ENCODE measurements around the gene ZNF180. TPM values are rescaled to one million over a fixed set of nuclear protein-coding genes. Genes with fewer than 3 reads are reported as not detected.

ZNF180 gene
- total RNA-seq, 1 donor from 2014 or later: 7.0 TPM

GRCh38 chr19:44455100-44455499 is 45.2 kb downstream of the ZNF180 start:
- DNase-seq: no peak
- Mint-ChIP-seq H3K9me3 (peaks cover 38% of the 10 kb centered on the region), H3K27me3 (no peaks in the 10 kb centered on the region), H3K36me3 (ENCODE audit: low read depth) (peaks cover 6% of the 10 kb centered on the region), H3K4me3 (no peak overlapping the region), H3K27ac (no peak overlapping the region), H3K4me1 (no peaks in the 10 kb centered on the region)
- intact Hi-C loops (cut with micrococcal nuclease): no loop called here

GRCh38 chr19:44452367-44452766 is 48.0 kb downstream of the ZNF180 start:
- Mint-ChIP-seq H3K4me1 (peaks cover 3% of the 10 kb centered on the region), H3K9me3 (peaks cover 42% of the 10 kb centered on the region), H3K27me3 (no peaks in the 10 kb centered on the region), H3K27ac (no peak overlapping the region), H3K36me3 (ENCODE audit: low read depth) (peaks cover 9% of the 10 kb centered on the region), H3K4me3 (no peak overlapping the region)
- intact Hi-C loops (cut with micrococcal nuclease): no loop called here
- DNase-seq: no peak

- no peak overlapping the region for H3K4me3 Mint-ChIP-seq
- peaks cover 3% of the 10 kb centered on the region for H3K4me1 Mint-ChIP-seq
- H3K36me3 Mint-ChIP-seq (ENCODE audit: low read depth): peaks cover 9% of the 10 kb centered on the region
- no peak overlapping the region for H3K27ac Mint-ChIP-seq
- no peak for DNase-seq
- H3K27me3 Mint-ChIP-seq: no peaks in the 10 kb centered on the region
- intact Hi-C loops (cut with micrococcal nuclease): no loop called here
- H3K9me3 Mint-ChIP-seq: peaks cover 43% of the 10 kb centered on the region
Observed at GRCh38 chr19:44451687-44452086, 48.6 kb downstream of the ZNF180 start.

- Mint-ChIP-seq H3K4me3 (peak within 1 kb of the TSS; percentile 76), H3K36me3 (ENCODE audit: low read depth) (peaks cover 9% of the 10 kb centered on the region), H3K27me3 (no peaks in the 10 kb centered on the region), H3K27ac (peak within 1 kb of the TSS; percentile 29), H3K9me3 (peaks cover 54% of the 10 kb centered on the region), H3K4me1 (peaks cover 3% of the 10 kb centered on the region)
- DNase-seq: peak; percentile 84
- intact Hi-C loops (cut with micrococcal nuclease): no loop called here
Observed at GRCh38 chr19:44447916-44448674, 52.2 kb downstream of the ZNF180 start, which contains the start of gene ZNF229. Gene ZNF229 (minus strand): TSS chr19:44448472. CDS start chr19:44442847, 5,625 bp downstream.

- no peak for DNase-seq
- intact Hi-C loops (cut with micrococcal nuclease): no loop called here
- H3K9me3 Mint-ChIP-seq: peaks cover 47% of the 10 kb centered on the region
- H3K27me3 Mint-ChIP-seq: no peaks in the 10 kb centered on the region
- H3K27ac Mint-ChIP-seq: no peak overlapping the region
- H3K4me3 Mint-ChIP-seq: no peak overlapping the region
- no peaks in the 10 kb centered on the region for H3K4me1 Mint-ChIP-seq
- no peaks in the 10 kb centered on the region for H3K36me3 Mint-ChIP-seq (ENCODE audit: low read depth)
Observed at GRCh38 chr19:44438441-44438840, 61.9 kb downstream of the ZNF180 start.

GRCh38 chr19:44435441-44435840 is 64.9 kb downstream of the ZNF180 start:
- Mint-ChIP-seq H3K4me3 (no peak overlapping the region), H3K9me3 (peaks cover 42% of the 10 kb centered on the region), H3K4me1 (no peaks in the 10 kb centered on the region), H3K27me3 (no peaks in the 10 kb centered on the region), H3K27ac (no peak overlapping the region), H3K36me3 (ENCODE audit: low read depth) (no peaks in the 10 kb centered on the region)
- intact Hi-C loops (cut with micrococcal nuclease): no loop called here
- DNase-seq: no peak

GRCh38 chr19:44430956-44431355 is 69.4 kb downstream of the ZNF180 start:
- Mint-ChIP-seq H3K27me3 (no peaks in the 10 kb centered on the region), H3K4me3 (no peak overlapping the region), H3K36me3 (ENCODE audit: low read depth) (peaks cover 3% of the 10 kb centered on the region), H3K4me1 (no peaks in the 10 kb centered on the region), H3K9me3 (peaks cover 37% of the 10 kb centered on the region), H3K27ac (no peak overlapping the region)
- DNase-seq: no peak
- intact Hi-C loops (cut with micrococcal nuclease): no loop called here

Other genes with a start within 250 kb of the ZNF180 start
- 0.12 TPM in 1 of 2 replicates, not detected in the other for gene ZNF233, start 240.6 kb downstream of the ZNF180 start, total RNA-seq
- 2.8 and 3.1 TPM in 2 replicates for gene ZNF235, start 195.5 kb downstream of the ZNF180 start, total RNA-seq
- gene ZNF112, start 143.8 kb downstream of the ZNF180 start, total RNA-seq: not detected in 2 replicates
- gene ZNF285, start 98.9 kb downstream of the ZNF180 start, total RNA-seq: not detected in 2 replicates
- 0.05 TPM in 1 of 2 replicates, not detected in the other for gene ZNF229, start 52.0 kb downstream of the ZNF180 start, total RNA-seq
- gene CEACAM20, start 29.2 kb upstream of the ZNF180 start, total RNA-seq: not detected in 2 replicates
- not detected in 2 replicates for gene IGSF23, start 113.0 kb upstream of the ZNF180 start, total RNA-seq
- 18.5 and 19.1 TPM in 2 replicates for gene PVR, start 143.4 kb upstream of the ZNF180 start, total RNA-seq
- 0.86 and 1.2 TPM in 2 replicates for gene CEACAM19, start 171.0 kb upstream of the ZNF180 start, total RNA-seq
- not detected in 2 replicates for gene CEACAM16, start 198.6 kb upstream of the ZNF180 start, total RNA-seq
- gene BCL3, start 248.2 kb upstream of the ZNF180 start, total RNA-seq: 66.3 and 73.1 TPM in 2 replicates